Measurements from ENCODE around the gene NEDD9. TPM values are rescaled to one million over a fixed set of nuclear protein-coding genes. Genes with fewer than 3 reads are reported as not detected.

The NEDD9 gene
- total and polyA plus RNA-seq, 2 of the 13 experiments (the other 11 are each of a cell fraction or from before 2014, with no cell fraction given): 27.1 to 389 TPM

- TF ChIP-seq FOXP4 (CRISPR knock-in tag; IDR thresholded peaks at IDR 0.05) (0 out of 2 replicates have a peak, but pooled peaks have one; percentile 11), ZNF225 (CRISPR knock-in tag; IDR thresholded peaks at IDR 0.05) (no peak), RFXAP (CRISPR knock-in tag; IDR thresholded peaks at IDR 0.05; ENCODE audit: borderline replicate concordance) (0 out of 2 replicates have a peak, but pooled peaks have one; percentile 35), MBD4 (IDR thresholded peaks at IDR 0.05; ENCODE audit: borderline replicate concordance, low read length) (no peak), ZBTB34 (CRISPR knock-in tag; IDR thresholded peaks at IDR 0.05) (no peak), ARNTL (CRISPR knock-in tag; IDR thresholded peaks at IDR 0.05) (no peak)
These were observed 68.5 kb downstream of the NEDD9 start (continued) for GRCh38 chr6:11163932-11164331.

GRCh38 chr6:11162262-11162661, 70.2 kb downstream of the NEDD9 start:
- in situ Hi-C loops (cut with HindIII; ENCODE audit: extremely low pct_ligation_motif_present, low pct_unique_long_range_greater_than_20kb) (no loop called here), intact Hi-C loops (cut with micrococcal nuclease; ENCODE audit: unreplicated experiment) (no loop called here)
- FAIRE-seq (no peak), DNase-seq (ENCODE audit: low spot score) (no peak), ATAC-seq (no peak)
- no peak overlapping the region for H3K9ac ChIP-seq (ENCODE audit: insufficient read depth, low read depth, low read length)
- no peak overlapping the region for H2AFZ ChIP-seq (ENCODE audit: low read length)
- ChIA-PET POLR2A (no interaction called here), CTCF (ENCODE audit: low intra/inter-chr PET ratio, low total read pairs) (no interaction called here)
- no peaks in the 10 kb centered on the region for H3K9me3 ChIP-seq (ENCODE audit: low read length)
- H3K36me3 ChIP-seq (replicated peaks in 1 of 2; ENCODE audit: control insufficient read depth in 1 of 2, insufficient read depth in 2 of 2, low read length in 2 of 2): no peaks in the 10 kb centered on the region
- H3K27ac ChIP-seq (ENCODE audit: extremely low read length, insufficient read depth, low read length): no peak overlapping the region
- H4K20me1 ChIP-seq (ENCODE audit: insufficient read depth, low read length): no peaks in the 10 kb centered on the region
- no peaks in the 10 kb centered on the region for H3K79me2 ChIP-seq (ENCODE audit: insufficient read depth, low read length)
- no peak overlapping the region for H3K4me3 ChIP-seq (replicated peaks in 1 of 3; ENCODE audit: insufficient read depth in 1 of 3, low read depth in 2 of 3, low read length in 3 of 3)
- BruUV-seq (replicated peaks): no TSS peak
- H3K27me3 ChIP-seq (ENCODE audit: control insufficient read depth in 1 of 2, insufficient read depth in 2 of 2, low read length in 2 of 2): no peaks in the 10 kb centered on the region
- no peak overlapping the region for H3K4me2 ChIP-seq (ENCODE audit: low read depth, low read length)
- 80% methylated on average over 3 of the region's 3 CpGs for WGBS (ENCODE audit: low lambda C conversion rate)
- H3K4me1 ChIP-seq (ENCODE audit: insufficient read depth, low read length): peaks cover 36% of the 10 kb centered on the region
- TF ChIP-seq THAP7 (CRISPR knock-in tag; IDR thresholded peaks at IDR 0.05) (no peak), U2AF2 (IDR thresholded peaks at IDR 0.05; ENCODE audit: low read depth, low read length) (no peak), POLR2A (IDR thresholded peaks at IDR 0.05; ENCODE audit: insufficient read depth in 1 of 2, low read depth in 2 of 2, low read length in 2 of 2) (no peak), FOXJ3 (CRISPR knock-in tag; IDR thresholded peaks at IDR 0.05; ENCODE audit: borderline replicate concordance) (no peak), ESRRA (CRISPR knock-in tag; IDR thresholded peaks at IDR 0.05; ENCODE audit: low read depth) (no peak), RBM22 (optimal IDR thresholded peaks at IDR 0.05; ENCODE audit: low read length) (no peak), ETV6 (CRISPR knock-in tag; conservative IDR thresholded peaks at IDR 0.05) (no peak), ZNF280D (CRISPR knock-in tag; IDR thresholded peaks at IDR 0.05) (no peak), BORCS8-MEF2B (CRISPR knock-in tag; IDR thresholded peaks at IDR 0.05) (no peak), CBX2 (IDR thresholded peaks at IDR 0.05; ENCODE audit: low read depth, low read length) (no peak), CBX2 (CRISPR knock-in tag; IDR thresholded peaks at IDR 0.05; ENCODE audit: low read depth) (no peak), GPN1 (CRISPR knock-in tag; IDR thresholded peaks at IDR 0.05; ENCODE audit: borderline replicate concordance) (no peak)

All from HepG2 (cell line).